Mucosa of rectum (tissue), 2 donors: Measurements from ENCODE around the gene NLN.

Experiments
- H3K27ac ChIP-seq, 2 donors: one replicate each; pipeline ENCODE4 v1.7.0; 2013; ENCODE audit warnings: inconsistent platforms in 2 of 2, low read depth in 2 of 2, low read length in 2 of 2
- H3K27me3 ChIP-seq, 2 donors: one replicate each; pipeline ENCODE4 v1.7.0; 2013; ENCODE audit warnings: low read length in 2 of 2; ENCODE audit not compliant: control insufficient read depth in 2 of 2, insufficient read depth in 2 of 2
- H3K36me3 ChIP-seq, 2 donors: one replicate each; pipeline ENCODE4 v1.7.0; 2013; ENCODE audit warnings: low read length in 2 of 2; ENCODE audit not compliant: control insufficient read depth in 2 of 2, insufficient read depth in 2 of 2
- H3K4me1 ChIP-seq, 2 donors: one replicate each; pipeline ENCODE4 v1.7.0; 2013; ENCODE audit warnings: low read length in 2 of 2, mild to moderate bottlenecking in 1 of 2; ENCODE audit not compliant: control insufficient read depth in 2 of 2, insufficient read depth in 2 of 2
- H3K4me3 ChIP-seq, 2 donors: one replicate each; pipeline ENCODE4 v1.7.0; 2013; ENCODE audit warnings: low read length in 2 of 2
- H3K9ac ChIP-seq, 2 donors: one replicate each; pipeline ENCODE4 v1.7.0; 2013; ENCODE audit warnings: low read length in 2 of 2, low read depth in 1 of 2, mild to moderate bottlenecking in 1 of 2
- H3K9me3 ChIP-seq, 2 donors: one replicate each; pipeline ENCODE4 v1.7.0; 2013; ENCODE audit warnings: low read length in 2 of 2; ENCODE audit not compliant: control insufficient read depth in 2 of 2
- donor health status: healthy.
- donor health status: Normal muscosa, but diverticular disease.

Gene NLN

GRCh38 chr5:65815161-65815560 is 93.2 kb downstream of the NLN start:
- Histone ChIP-seq H3K4me1 (peaks cover 22 to 61% of the 10 kb centered on the region in 2 donors), H3K9ac (peak overlapping the region in 1 of 2 donors; percentile 13), H3K27ac (peak overlapping the region; percentile 33 to 59), H3K9me3 (no peaks in the 10 kb centered on the region), H3K4me3 (no peak overlapping the region), H3K27me3 (no peaks in the 10 kb centered on the region), H3K36me3 (no peaks in the 10 kb centered on the region)

- H3K9me3 ChIP-seq: no peaks in the 10 kb centered on the region
- H3K27ac ChIP-seq: no peak overlapping the region
- peaks cover 17 to 53% of the 10 kb centered on the region in 2 donors for H3K4me1 ChIP-seq
- H3K9ac ChIP-seq: no peak overlapping the region
- no peak overlapping the region for H3K4me3 ChIP-seq
- H3K36me3 ChIP-seq: no peaks in the 10 kb centered on the region
- no peaks in the 10 kb centered on the region for H3K27me3 ChIP-seq
Measured at GRCh38 chr5:65816729-65817128, 94.7 kb downstream of the NLN start.

GRCh38 chr5:65817931-65818330 is 95.9 kb downstream of the NLN start:
- peak overlapping the region; percentile 53 to 64 for H3K27ac ChIP-seq
- H3K4me1 ChIP-seq: peaks cover 14 to 48% of the 10 kb centered on the region in 2 donors
- no peaks in the 10 kb centered on the region for H3K9me3 ChIP-seq
- no peak overlapping the region for H3K4me3 ChIP-seq
- no peaks in the 10 kb centered on the region for H3K36me3 ChIP-seq
- no peak overlapping the region for H3K9ac ChIP-seq
- no peaks in the 10 kb centered on the region for H3K27me3 ChIP-seq

- Histone ChIP-seq H3K9ac (peak overlapping the region in 1 of 2 donors; percentile 19), H3K4me1 (peaks cover 14 to 46% of the 10 kb centered on the region in 2 donors), H3K27me3 (no peaks in the 10 kb centered on the region), H3K4me3 (peak overlapping the region in 1 of 2 donors; percentile 11), H3K36me3 (no peaks in the 10 kb centered on the region), H3K27ac (peak overlapping the region; percentile 45 to 65), H3K9me3 (no peaks in the 10 kb centered on the region)
Measured at GRCh38 chr5:65818592-65818991, 96.6 kb downstream of the NLN start.

GRCh38 chr5:65819215-65819904 is 97.4 kb downstream of the NLN start:
- no peaks in the 10 kb centered on the region for H3K27me3 ChIP-seq
- no peaks in the 10 kb centered on the region for H3K9me3 ChIP-seq
- peak overlapping the region; percentile 45 to 65 for H3K27ac ChIP-seq
- peak overlapping the region in 1 of 2 donors; percentile 23 for H3K4me3 ChIP-seq
- H3K9ac ChIP-seq: peak overlapping the region in 1 of 2 donors; percentile 19
- H3K36me3 ChIP-seq: no peaks in the 10 kb centered on the region
- peaks cover 14 to 43% of the 10 kb centered on the region in 2 donors for H3K4me1 ChIP-seq

GRCh38 chr5:65819905-65820240 is 97.9 kb downstream of the NLN start:
- H3K27me3 ChIP-seq: no peaks in the 10 kb centered on the region
- no peak overlapping the region for H3K9ac ChIP-seq
- H3K4me1 ChIP-seq: peaks cover 14 to 46% of the 10 kb centered on the region in 2 donors
- H3K27ac ChIP-seq: peak overlapping the region in 1 of 2 donors; percentile 3
- no peaks in the 10 kb centered on the region for H3K9me3 ChIP-seq
- H3K4me3 ChIP-seq: no peak overlapping the region
- no peaks in the 10 kb centered on the region for H3K36me3 ChIP-seq

GRCh38 chr5:65820373-65820772 is 98.4 kb downstream of the NLN start:
- H3K9ac ChIP-seq: no peak overlapping the region
- no peak overlapping the region for H3K27ac ChIP-seq
- peaks cover 18 to 41% of the 10 kb centered on the region in 2 donors for H3K4me1 ChIP-seq
- H3K4me3 ChIP-seq: no peak overlapping the region
- no peaks in the 10 kb centered on the region for H3K36me3 ChIP-seq
- H3K27me3 ChIP-seq: no peaks in the 10 kb centered on the region
- H3K9me3 ChIP-seq: no peaks in the 10 kb centered on the region

GRCh38 chr5:65821966-65822365 is 100.0 kb downstream of the NLN start:
- no peak overlapping the region for H3K9ac ChIP-seq
- H3K27ac ChIP-seq: no peak overlapping the region
- no peak overlapping the region for H3K4me3 ChIP-seq
- no peaks in the 10 kb centered on the region for H3K27me3 ChIP-seq
- H3K36me3 ChIP-seq: no peaks in the 10 kb centered on the region
- peaks cover 21 to 41% of the 10 kb centered on the region in 2 donors for H3K4me1 ChIP-seq
- H3K9me3 ChIP-seq: no peaks in the 10 kb centered on the region

GRCh38 chr5:65822710-65823109 is 100.7 kb downstream of the NLN start:
- Histone ChIP-seq H3K4me1 (peaks cover 21 to 41% of the 10 kb centered on the region in 2 donors), H3K36me3 (no peaks in the 10 kb centered on the region), H3K4me3 (no peak overlapping the region), H3K9ac (no peak overlapping the region), H3K27ac (no peak overlapping the region), H3K9me3 (no peaks in the 10 kb centered on the region), H3K27me3 (no peaks in the 10 kb centered on the region)

- Histone ChIP-seq H3K27ac (peak overlapping the region; percentile 59 to 78), H3K4me3 (no peak overlapping the region), H3K27me3 (no peaks in the 10 kb centered on the region), H3K9ac (no peak overlapping the region), H3K4me1 (peaks cover 18 to 36% of the 10 kb centered on the region in 2 donors), H3K36me3 (no peaks in the 10 kb centered on the region), H3K9me3 (no peaks in the 10 kb centered on the region)
Measured at GRCh38 chr5:65823204-65823603, 101.2 kb downstream of the NLN start.
